ENCODE data around the gene CALN1.
"Not testable (repeated sequence)": the region's sequence is repeated elsewhere in the genome, so short reads cannot be mapped to it uniquely, and the experiment has no call there.

Gene CALN1

GRCh38 chr7:72408966-72409637, 3.0 kb downstream of the CALN1 start:
- no peak for DNase-seq

GRCh38 chr7:72406820-72407403, 5.2 kb downstream of the CALN1 start:
- no peak for DNase-seq

- no peak for DNase-seq
These were observed 6.3 kb downstream of the CALN1 start for GRCh38 chr7:72405871-72406270.

GRCh38 chr7:72405418-72405817, 6.7 kb downstream of the CALN1 start:
- peak in 1 of 2 experiments; percentile 37 for DNase-seq

- DNase-seq, result no peak
These were observed 7.4 kb downstream of the CALN1 start for GRCh38 chr7:72404743-72405142.

- no peak for DNase-seq
These were observed 8.6 kb downstream of the CALN1 start for GRCh38 chr7:72403458-72404076.

GRCh38 chr7:72394016-72394415, 18.1 kb downstream of the CALN1 start:
- DNase-seq, result no peak

- DNase-seq, result no peak
These were observed 20.2 kb downstream of the CALN1 start for GRCh38 chr7:72391821-72392377.

- no peak for DNase-seq
These were observed 26.0 kb downstream of the CALN1 start for GRCh38 chr7:72386118-72386517.

GRCh38 chr7:72362246-72362645, 49.9 kb downstream of the CALN1 start:
- no peak for DNase-seq

- no peak for DNase-seq
These were observed 66.9 kb downstream of the CALN1 start for GRCh38 chr7:72345208-72345727.

GRCh38 chr7:72343991-72344390, 68.1 kb downstream of the CALN1 start:
- DNase-seq, result no peak

- DNase-seq, result not testable (repeated sequence)
These were observed 68.8 kb downstream of the CALN1 start for GRCh38 chr7:72343354-72343753.

GRCh38 chr7:72337390-72338167, 74.6 kb downstream of the CALN1 start:
- no peak for DNase-seq

- DNase-seq, result no peak
These were observed 75.3 kb downstream of the CALN1 start for GRCh38 chr7:72336632-72337389.

GRCh38 chr7:72336382-72336631, 75.8 kb downstream of the CALN1 start:
- DNase-seq, result no peak

- DNase-seq, result no peak
These were observed 76.4 kb downstream of the CALN1 start for GRCh38 chr7:72335561-72336381.

- DNase-seq, result no peak
These were observed 77.4 kb downstream of the CALN1 start for GRCh38 chr7:72334698-72335097.

GRCh38 chr7:72334066-72334465, 78.1 kb downstream of the CALN1 start:
- DNase-seq, result no peak

GRCh38 chr7:72326811-72327210, 85.3 kb downstream of the CALN1 start:
- no peak for DNase-seq

GRCh38 chr7:72326365-72326764, 85.8 kb downstream of the CALN1 start:
- no peak for DNase-seq

GRCh38 chr7:72325561-72325960, 86.6 kb downstream of the CALN1 start:
- no peak for DNase-seq
